Fibroblast of pulmonary artery (primary cell): ENCODE data around the gene PLEKHF1.

Experiments
- DNase-seq: peaks from one replicate; pipeline ENCODE4 v3.0.0-alpha.2; 2010; ENCODE audit warnings: low read depth
- H3K4me3 ChIP-seq: replicated peaks from 2 replicates; pipeline ENCODE4 v1.5.1; 2011; ENCODE audit warnings: low read depth, mild to moderate bottlenecking, control low read depth, low read length, moderate library complexity
- CTCF ChIP-seq: IDR thresholded peaks from 2 replicates; pipeline ENCODE4 v1.5.1; 2011; ENCODE audit warnings: mild to moderate bottlenecking, control low read depth, low read length, inconsistent platforms; ENCODE audit errors: missing control alignments

The PLEKHF1 gene

GRCh38 chr19:29675650-29676186, 10.5 kb downstream of the PLEKHF1 start:
- H3K4me3 ChIP-seq, result no peak overlapping the region
- no peak for DNase-seq
- no peak for TF ChIP-seq CTCF

GRCh38 chr19:29676586-29676985, 11.3 kb downstream of the PLEKHF1 start:
- TF ChIP-seq CTCF, result no peak
- H3K4me3 ChIP-seq, result no peak overlapping the region
- DNase-seq, result no peak

DNA sequence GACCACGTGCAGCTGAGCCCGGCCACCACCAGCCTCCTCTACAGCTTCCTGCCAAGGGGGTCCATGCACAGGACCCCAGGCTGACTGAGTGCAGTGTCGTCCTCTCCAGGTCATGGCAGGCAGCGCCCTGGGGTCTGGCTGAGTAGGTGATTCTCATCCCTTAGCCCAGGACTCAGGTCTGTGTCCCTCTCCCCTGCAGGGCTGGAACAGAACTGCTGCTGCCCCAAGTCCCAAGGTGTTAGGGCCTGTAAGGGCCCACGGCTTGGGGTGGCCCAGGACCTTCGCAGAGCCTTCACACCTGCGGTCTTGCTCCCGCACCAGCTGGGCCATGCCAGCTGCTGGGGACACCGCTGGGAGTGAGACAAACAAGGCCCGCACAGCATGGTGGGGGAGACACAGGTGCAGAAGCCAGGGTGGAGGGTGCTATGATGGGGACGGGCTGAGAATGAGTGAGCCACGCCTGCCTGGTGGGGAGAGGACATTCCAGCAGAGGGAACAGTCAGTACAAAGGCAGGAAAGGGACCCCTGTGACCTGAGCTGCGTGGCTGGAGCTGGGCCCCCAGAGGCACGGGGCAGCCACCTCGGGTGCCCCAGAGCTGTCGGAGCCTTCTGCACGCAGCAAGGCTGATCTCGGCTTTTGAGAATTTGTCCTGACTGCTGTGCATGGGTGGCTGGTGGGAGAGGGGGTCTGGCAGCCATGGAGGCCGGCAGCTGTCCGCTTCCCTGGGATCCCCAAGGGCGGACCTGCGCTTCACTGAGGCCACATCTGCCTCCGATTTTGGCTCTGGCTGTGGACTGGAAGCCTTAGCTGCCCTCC, 11.9 kb downstream of the PLEKHF1 start:
- no peak for DNase-seq
- no peak overlapping the region for H3K4me3 ChIP-seq
- no peak for TF ChIP-seq CTCF

DNA sequence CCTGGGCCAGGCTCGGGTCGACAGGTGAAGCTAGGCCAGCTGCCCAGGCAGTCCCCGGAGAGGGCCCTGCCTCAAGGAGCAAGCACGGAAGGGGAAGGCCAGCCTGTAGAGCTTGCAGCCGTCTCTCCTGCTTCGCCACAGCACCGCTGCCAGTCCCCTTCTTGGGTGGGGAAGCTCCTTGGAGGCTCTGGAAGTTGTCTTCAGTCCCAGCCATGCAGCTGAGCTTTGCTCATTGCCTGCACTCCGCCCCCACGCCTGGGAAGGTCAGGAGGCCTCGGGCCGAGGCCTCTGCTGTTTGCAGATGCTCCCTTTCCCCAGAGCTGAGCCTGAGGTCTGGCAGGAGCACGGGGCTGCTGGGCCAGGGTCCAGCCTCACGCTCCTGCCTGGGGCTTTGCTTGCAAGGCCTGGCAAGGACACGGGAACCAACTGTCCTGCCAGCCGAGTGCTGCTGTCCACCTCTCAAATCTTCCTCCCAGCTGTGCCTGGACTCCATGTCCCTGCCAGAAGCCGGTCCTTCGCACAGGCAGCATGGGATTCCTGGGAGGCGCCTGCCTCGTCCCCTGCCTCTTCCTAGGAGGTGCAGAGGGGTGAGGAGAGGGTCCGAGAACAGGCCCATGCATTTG, 13.3 kb downstream of the PLEKHF1 start:
- no peak for DNase-seq
- no peak for TF ChIP-seq CTCF
- H3K4me3 ChIP-seq, result no peak overlapping the region

DNA sequence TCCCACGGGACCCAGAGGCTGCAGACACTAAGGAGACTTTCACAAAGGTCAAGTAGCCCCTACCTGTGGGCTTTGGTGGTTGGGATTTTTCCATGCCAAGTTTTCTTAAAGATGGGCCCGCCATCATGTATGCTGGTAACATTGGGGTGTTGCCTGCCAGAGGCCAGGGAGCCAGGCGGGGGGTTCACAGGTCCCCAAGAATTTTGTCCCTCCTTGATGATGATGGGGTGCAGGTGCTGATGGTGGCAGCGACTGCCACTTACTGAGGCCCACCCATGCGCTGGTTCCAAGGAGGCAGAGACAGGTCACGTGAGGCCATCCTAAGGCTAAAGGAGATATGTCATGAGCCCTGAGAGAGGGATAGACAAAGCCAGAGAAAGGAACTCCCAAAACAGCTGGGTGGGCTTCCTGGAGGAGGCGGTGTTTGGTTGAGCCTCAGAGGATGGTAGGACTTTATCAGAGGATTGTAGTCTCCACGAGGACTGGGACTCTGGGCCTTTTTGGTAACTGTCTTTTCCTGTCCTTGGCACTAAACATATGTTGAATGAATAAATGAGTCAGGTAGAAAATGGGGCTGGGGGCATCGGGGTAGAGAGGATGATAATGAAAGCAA, 14.4 kb downstream of the PLEKHF1 start:
- TF ChIP-seq CTCF, result no peak
- no peak overlapping the region for H3K4me3 ChIP-seq
- no peak for DNase-seq

GRCh38 chr19:29680447-29680846, 15.2 kb downstream of the PLEKHF1 start:
- no peak for TF ChIP-seq CTCF
- no peak for DNase-seq
- H3K4me3 ChIP-seq, result no peak overlapping the region
